ENCODE data around the gene GRID1. TPM values are rescaled to one million over a fixed set of nuclear protein-coding genes. Genes with fewer than 3 reads are reported as not detected.

GRID1 gene
- total RNA-seq, 1 donor from 2014 or later, result 0.60 TPM

GRCh38 chr10:86265236-86265894, 101.2 kb downstream of the GRID1 start:
- Mint-ChIP-seq H3K27ac (ENCODE audit: unreplicated experiment) (no peak overlapping the region), H3K36me3 (ENCODE audit: low read depth) (no peaks in the 10 kb centered on the region), H3K9me3 (ENCODE audit: low read depth) (no peaks in the 10 kb centered on the region), H3K27me3 (ENCODE audit: low read depth) (peaks cover 18% of the 10 kb centered on the region), H3K4me1 (ENCODE audit: low read depth) (no peaks in the 10 kb centered on the region), H3K4me3 (ENCODE audit: unreplicated experiment) (no peak overlapping the region)
- TF ChIP-seq CTCF (IDR thresholded peaks at IDR 0.05), result no peak
- no peak for DNase-seq (ENCODE audit: low spot score)

DNA sequence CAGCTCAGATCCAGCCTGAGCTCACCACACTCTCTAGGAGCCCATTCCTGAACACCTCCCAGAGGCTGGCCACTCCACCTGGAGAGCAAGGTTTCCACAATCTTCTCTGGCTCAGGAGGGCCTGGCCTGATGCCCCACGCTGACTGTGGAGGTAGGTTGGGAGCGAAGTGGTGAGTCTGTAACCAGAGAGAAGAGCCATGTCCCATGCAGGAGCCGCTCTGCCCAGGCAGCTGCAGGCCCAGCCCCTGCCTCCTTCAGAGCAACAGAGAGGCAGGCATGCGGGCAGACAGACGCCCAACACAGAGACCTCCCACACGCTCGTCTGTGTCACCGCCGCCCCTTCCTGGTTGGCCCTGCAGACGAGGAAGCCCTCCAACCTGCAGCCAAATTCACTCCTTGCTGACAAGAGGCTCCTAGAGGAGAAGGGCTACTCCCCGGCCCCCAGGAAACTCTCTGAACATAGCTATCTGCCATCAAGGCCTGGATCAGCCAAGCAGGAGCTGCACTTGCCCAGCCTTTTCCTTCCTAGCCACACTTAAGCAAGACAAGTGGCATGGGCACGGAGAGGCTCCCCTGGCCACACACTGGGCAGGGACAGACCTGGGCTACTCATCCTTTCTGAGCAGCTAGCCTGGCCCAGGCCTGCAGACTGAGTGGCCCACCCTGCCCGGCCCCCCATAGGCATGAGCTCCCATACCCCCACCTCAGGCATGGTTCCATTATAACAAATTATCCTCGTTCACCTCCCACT, 101.9 kb downstream of the GRID1 start:
- no peaks in the 10 kb centered on the region for H3K9me3 Mint-ChIP-seq (ENCODE audit: low read depth)
- peaks cover 23% of the 10 kb centered on the region for H3K27me3 Mint-ChIP-seq (ENCODE audit: low read depth)
- H3K27ac Mint-ChIP-seq (ENCODE audit: unreplicated experiment), result no peak overlapping the region
- TF ChIP-seq CTCF (IDR thresholded peaks at IDR 0.05), result no peak
- peak; percentile 66 for DNase-seq (ENCODE audit: low spot score)
- H3K4me1 Mint-ChIP-seq (ENCODE audit: low read depth), result no peaks in the 10 kb centered on the region
- H3K36me3 Mint-ChIP-seq (ENCODE audit: low read depth), result no peaks in the 10 kb centered on the region
- no peak overlapping the region for H3K4me3 Mint-ChIP-seq (ENCODE audit: unreplicated experiment)

- Mint-ChIP-seq H3K27ac (ENCODE audit: unreplicated experiment) (no peak overlapping the region), H3K4me1 (ENCODE audit: low read depth) (no peaks in the 10 kb centered on the region)
Observed at GRCh38 chr10:86263907-86264306, 102.7 kb downstream of the GRID1 start.

DNA sequence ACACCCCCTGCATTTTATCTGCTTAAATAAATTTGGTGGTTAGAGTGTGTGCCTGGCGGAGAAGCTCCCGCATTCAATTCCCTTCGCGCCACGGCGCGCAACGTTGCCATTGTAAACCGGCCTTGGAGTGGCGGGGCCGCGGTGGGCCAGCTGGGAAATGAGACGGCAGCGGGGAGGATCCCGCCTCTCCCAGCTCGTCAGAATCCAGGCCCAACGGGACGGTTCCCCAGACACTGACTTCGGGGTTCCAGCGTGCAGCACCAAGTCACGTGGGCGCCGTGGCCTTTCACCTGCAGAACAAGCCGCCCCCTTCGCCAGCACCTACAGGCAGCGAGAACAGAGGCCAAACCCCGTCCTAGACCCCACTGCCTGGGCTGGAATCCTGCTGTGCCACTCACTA, 103.4 kb downstream of the GRID1 start:
- peaks cover 23% of the 10 kb centered on the region for H3K27me3 Mint-ChIP-seq (ENCODE audit: low read depth)
- peak; percentile 87 for DNase-seq (ENCODE audit: low spot score)

More at GRCh38 chr10:86263907-86264306, 102.7 kb downstream of the GRID1 start:
- Mint-ChIP-seq H3K9me3 (ENCODE audit: low read depth) (no peaks in the 10 kb centered on the region), H3K27me3 (ENCODE audit: low read depth) (peaks cover 23% of the 10 kb centered on the region), H3K4me3 (ENCODE audit: unreplicated experiment) (no peak overlapping the region), H3K36me3 (ENCODE audit: low read depth) (no peaks in the 10 kb centered on the region)
- no peak for DNase-seq (ENCODE audit: low spot score)
- TF ChIP-seq CTCF (IDR thresholded peaks at IDR 0.05), result no peak

More for the DNA sequence above, 103.4 kb downstream of the GRID1 start:
- Mint-ChIP-seq H3K9me3 (ENCODE audit: low read depth) (peaks cover 3% of the 10 kb centered on the region), H3K27ac (ENCODE audit: unreplicated experiment) (no peak overlapping the region), H3K4me3 (ENCODE audit: unreplicated experiment) (no peak overlapping the region), H3K36me3 (ENCODE audit: low read depth) (no peaks in the 10 kb centered on the region), H3K4me1 (ENCODE audit: low read depth) (no peaks in the 10 kb centered on the region)
- no peak for TF ChIP-seq CTCF (IDR thresholded peaks at IDR 0.05)
